LNCaP clone FGC (cell line): ENCODE results near the gene CCDC89.

Experiments used
- DNase-seq: peaks from one replicate; pipeline ENCODE4 v3.0.0-alpha.2; 2011; ENCODE audit warnings: low read depth
- H3K4me3 ChIP-seq: 2 replicates; pipeline ENCODE4 v1.5.1; 2011; ENCODE audit warnings: mild to moderate bottlenecking, low read depth, low read length, control low read depth
- TF ChIP-seq, protein P1 (sequence below): IDR thresholded peaks from 2 replicates; pipeline ENCODE4 v1.5.1; 2012; ENCODE audit warnings: mild to moderate bottlenecking; ENCODE audit not compliant: control insufficient read depth, insufficient read depth; ENCODE audit errors: extremely low read depth

CCDC89 gene

GRCh38 chr11:85685820-85686459, at the start of gene CCDC89:
Gene CCDC89 (minus strand): TSS chr11:85686195. CDS start chr11:85686130, 65 bp downstream.
- no peak for DNase-seq
- H3K4me3 ChIP-seq: no peak within 1 kb of the TSS

GRCh38 chr11:85732965-85733364, 47.0 kb upstream of the CCDC89 start:
- no peak for DNase-seq
- H3K4me3 ChIP-seq: no peak overlapping the region
- TF ChIP-seq, protein P1, sequence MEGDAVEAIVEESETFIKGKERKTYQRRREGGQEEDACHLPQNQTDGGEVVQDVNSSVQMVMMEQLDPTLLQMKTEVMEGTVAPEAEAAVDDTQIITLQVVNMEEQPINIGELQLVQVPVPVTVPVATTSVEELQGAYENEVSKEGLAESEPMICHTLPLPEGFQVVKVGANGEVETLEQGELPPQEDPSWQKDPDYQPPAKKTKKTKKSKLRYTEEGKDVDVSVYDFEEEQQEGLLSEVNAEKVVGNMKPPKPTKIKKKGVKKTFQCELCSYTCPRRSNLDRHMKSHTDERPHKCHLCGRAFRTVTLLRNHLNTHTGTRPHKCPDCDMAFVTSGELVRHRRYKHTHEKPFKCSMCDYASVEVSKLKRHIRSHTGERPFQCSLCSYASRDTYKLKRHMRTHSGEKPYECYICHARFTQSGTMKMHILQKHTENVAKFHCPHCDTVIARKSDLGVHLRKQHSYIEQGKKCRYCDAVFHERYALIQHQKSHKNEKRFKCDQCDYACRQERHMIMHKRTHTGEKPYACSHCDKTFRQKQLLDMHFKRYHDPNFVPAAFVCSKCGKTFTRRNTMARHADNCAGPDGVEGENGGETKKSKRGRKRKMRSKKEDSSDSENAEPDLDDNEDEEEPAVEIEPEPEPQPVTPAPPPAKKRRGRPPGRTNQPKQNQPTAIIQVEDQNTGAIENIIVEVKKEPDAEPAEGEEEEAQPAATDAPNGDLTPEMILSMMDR: no peak

More at GRCh38 chr11:85685820-85686459, at the start of gene CCDC89:
- TF ChIP-seq, protein P1: no peak

DNA sequence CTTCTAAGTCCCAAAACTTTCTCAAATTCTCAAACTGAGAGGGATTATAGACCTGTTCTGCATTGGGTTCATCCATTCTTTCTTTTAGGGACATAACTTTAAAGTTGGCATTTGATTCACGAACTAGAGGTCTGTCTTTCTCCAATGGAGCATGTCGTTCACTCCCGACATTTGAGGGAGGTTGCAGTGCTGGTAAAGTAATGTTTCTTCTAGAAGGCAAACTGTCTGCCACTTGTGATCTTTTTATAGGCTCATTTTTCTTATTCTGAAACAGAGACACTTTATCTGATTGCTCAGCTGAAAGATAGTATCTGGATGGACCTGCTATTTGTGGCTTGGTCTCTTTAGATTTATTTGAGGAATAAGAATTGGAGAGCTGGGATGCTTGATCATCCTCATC, 40.4 kb upstream of the CCDC89 start:
- H3K4me3 ChIP-seq: no peak overlapping the region
- no peak for DNase-seq
- TF ChIP-seq, protein P1: no peak

- DNase-seq: peak; percentile 10
- no peak overlapping the region for H3K4me3 ChIP-seq
- TF ChIP-seq, protein P1: no peak
These were observed 39.7 kb upstream of the CCDC89 start for GRCh38 chr11:85725510-85726258.

DNA sequence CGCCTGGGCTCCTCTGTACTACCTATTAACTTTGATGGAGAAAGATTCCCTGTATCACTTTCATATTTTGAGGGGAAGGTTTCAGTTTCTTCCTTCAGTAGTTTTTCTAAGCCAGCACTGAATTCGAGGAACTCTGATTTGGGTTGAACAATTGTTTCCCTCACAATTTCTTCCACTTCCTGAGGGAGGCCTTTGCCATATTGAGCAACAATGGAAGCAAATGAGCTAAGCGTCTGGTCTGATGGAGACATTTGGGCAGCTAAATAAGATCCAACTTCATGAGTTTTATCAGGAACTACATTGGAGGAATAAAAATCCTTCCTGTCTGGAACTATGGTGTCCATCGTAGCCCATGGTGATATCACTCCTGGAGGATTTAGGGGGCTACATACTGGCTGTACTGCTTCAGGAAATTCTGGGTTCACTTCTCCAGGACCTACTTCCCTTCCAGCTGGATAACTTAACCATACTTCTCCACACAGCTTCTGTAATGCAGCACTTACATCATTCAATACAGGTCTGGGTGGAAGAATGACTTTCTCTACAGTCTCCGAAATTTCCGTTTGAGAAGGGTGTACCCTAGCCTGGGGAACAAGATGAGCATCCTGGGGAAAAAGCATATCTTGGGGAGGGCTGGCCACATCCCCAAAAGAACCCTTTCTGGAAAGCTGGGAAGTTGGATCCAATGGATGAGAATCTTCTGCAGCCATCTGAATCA, 38.9 kb upstream of the CCDC89 start:
- TF ChIP-seq, protein P1: no peak
- no peak overlapping the region for H3K4me3 ChIP-seq
- no peak for DNase-seq

DNA sequence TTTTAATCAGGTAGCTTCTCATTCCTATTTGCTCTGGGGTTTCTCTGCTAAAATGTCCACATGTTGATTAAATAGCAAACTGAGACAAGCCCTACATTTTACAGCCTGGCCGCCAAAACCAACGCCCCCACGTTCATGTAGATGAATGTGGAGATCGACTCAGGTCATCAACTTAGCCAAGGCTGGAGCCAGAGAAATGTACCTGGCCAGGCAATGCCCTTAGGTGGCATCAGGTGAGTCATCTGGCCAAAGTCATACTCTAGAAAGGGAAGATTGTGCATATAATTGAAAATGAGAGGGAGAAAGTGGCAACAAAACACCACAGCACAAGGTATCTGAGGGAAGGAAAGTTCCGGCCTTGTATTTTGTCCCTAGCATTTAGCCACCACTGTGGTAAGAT, 37.1 kb upstream of the CCDC89 start:
- H3K4me3 ChIP-seq: no peak overlapping the region
- no peak for DNase-seq
- TF ChIP-seq, protein P1: no peak
